ENCODE data around the gene HSD11B1. TPM values are rescaled to one million over a fixed set of nuclear protein-coding genes. Genes with fewer than 3 reads are reported as not detected.
A peak's percentile ranks its signal among the peaks of the same experiment; 100 is the strongest.

The HSD11B1 gene
- total and polyA plus RNA-seq, 2 experiments from 2014 or later, result not detected

DNA sequence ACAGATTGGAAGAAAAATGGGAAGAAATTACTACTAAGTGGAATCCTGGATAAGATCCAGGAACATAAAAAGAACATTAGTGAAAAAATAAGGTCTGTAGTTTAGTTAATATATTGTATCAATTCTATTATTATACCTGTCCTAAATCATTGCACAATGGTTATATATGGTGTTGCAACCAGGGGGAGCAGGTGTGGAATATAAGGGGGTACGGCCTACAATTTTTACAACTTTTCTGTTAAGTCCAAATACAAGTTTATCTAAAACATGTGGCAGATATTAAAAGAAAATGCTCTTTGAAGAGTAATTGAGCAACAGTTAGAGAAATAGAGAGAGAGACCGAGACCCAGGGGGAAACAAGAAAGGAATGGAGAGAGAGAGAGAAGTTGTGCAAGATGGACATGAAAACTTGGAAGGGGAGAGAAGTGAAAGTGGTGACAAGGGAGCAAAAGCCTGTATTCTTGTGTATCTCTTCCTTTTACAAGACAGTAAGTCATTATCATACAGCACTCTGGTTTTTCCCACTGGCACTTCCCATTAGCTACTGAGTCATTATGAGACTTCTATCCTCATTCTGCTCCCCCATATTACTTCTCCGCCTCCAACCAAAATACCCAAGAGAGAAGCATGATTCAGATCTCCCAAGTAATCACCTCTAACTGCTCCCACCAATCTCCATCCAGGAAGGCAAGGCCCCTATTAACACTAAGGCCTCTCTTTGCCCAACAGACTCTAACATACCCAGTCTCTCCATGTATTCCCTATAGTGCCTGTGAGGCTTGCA, 29.0 kb downstream of the HSD11B1 start:
- Histone ChIP-seq H3K4me1 (ENCODE audit: low read depth) (peaks cover 5% of the 10 kb centered on the region), H3K27ac (no peak overlapping the region), H3K9me3 (ENCODE audit: low read depth) (no peaks in the 10 kb centered on the region), H3K36me3 (no peaks in the 10 kb centered on the region), H3K27me3 (no peaks in the 10 kb centered on the region), H3K4me3 (no peak overlapping the region)
- TF ChIP-seq, protein P1, sequence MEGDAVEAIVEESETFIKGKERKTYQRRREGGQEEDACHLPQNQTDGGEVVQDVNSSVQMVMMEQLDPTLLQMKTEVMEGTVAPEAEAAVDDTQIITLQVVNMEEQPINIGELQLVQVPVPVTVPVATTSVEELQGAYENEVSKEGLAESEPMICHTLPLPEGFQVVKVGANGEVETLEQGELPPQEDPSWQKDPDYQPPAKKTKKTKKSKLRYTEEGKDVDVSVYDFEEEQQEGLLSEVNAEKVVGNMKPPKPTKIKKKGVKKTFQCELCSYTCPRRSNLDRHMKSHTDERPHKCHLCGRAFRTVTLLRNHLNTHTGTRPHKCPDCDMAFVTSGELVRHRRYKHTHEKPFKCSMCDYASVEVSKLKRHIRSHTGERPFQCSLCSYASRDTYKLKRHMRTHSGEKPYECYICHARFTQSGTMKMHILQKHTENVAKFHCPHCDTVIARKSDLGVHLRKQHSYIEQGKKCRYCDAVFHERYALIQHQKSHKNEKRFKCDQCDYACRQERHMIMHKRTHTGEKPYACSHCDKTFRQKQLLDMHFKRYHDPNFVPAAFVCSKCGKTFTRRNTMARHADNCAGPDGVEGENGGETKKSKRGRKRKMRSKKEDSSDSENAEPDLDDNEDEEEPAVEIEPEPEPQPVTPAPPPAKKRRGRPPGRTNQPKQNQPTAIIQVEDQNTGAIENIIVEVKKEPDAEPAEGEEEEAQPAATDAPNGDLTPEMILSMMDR (IDR thresholded peaks at IDR 0.05; ENCODE audit: low read depth, low read length), result no peak
- peak in 1 of 2 donors; percentile 67 for DNase-seq (ENCODE audit: low read depth in 1 of 2, low spot score in 1 of 2)

DNA sequence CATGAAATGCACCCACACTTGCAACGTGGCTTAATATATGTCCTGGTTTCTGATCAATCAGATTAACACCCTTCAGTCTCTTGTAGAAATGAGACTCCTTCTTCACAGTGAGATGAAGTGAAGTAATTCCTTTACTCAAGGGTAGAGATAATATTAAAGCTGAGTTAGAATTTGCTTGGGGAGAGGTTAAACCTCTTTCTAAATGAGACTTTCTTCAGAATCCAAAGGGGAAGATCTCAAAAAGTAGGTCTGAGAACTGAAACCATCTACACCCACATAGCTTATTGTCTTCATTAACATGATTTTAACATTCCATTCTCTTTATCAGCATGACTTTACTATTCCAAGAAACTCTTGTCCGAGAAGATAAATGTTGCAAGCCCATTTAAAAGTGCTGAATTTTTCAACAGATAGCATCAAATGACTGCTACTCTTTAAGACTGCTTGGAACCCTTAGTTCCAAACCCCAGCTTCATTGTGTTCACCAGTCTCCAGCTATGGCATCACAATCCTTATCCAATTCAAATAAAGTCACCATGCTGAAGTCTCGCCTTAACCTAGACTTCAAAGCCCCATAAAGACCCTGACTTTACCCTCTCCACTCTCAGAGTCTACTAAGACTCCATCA, 32.0 kb downstream of the HSD11B1 start:
- no peak overlapping the region for H3K4me3 ChIP-seq
- H3K27me3 ChIP-seq, result no peaks in the 10 kb centered on the region
- H3K36me3 ChIP-seq, result no peaks in the 10 kb centered on the region
- H3K27ac ChIP-seq, result no peak overlapping the region
- peaks cover 12% of the 10 kb centered on the region for H3K4me1 ChIP-seq (ENCODE audit: low read depth)
- DNase-seq (ENCODE audit: low read depth in 1 of 2, low spot score in 1 of 2), result no peak
- no peaks in the 10 kb centered on the region for H3K9me3 ChIP-seq (ENCODE audit: low read depth)
- TF ChIP-seq, protein P1 (IDR thresholded peaks at IDR 0.05; ENCODE audit: low read depth, low read length), result no peak

DNA sequence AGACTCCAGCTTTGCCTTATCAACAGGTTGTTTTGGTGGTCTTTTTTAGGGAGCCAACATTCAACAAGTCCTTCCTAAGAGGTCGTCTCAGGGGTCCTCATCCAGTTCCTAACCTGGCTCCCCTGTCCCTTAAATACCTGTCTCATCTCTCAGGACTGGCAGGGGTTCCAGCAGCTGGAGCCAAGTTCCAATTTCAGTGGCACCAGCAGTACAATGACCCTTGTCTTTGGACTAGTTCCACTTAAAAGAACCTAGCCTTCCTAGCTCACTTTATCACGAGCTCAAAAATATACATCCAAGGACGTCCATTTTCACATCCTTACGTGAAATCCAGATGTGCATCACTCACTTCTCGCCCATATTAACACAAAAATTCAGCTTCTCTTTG, 32.5 kb downstream of the HSD11B1 start:
- H3K4me3 ChIP-seq, result no peak overlapping the region
- no peak for DNase-seq (ENCODE audit: low read depth in 1 of 2, low spot score in 1 of 2)
- TF ChIP-seq, protein P1 (IDR thresholded peaks at IDR 0.05; ENCODE audit: low read depth, low read length), result no peak
- H3K27ac ChIP-seq, result no peak overlapping the region
- no peaks in the 10 kb centered on the region for H3K27me3 ChIP-seq
- H3K9me3 ChIP-seq (ENCODE audit: low read depth), result no peaks in the 10 kb centered on the region
- no peaks in the 10 kb centered on the region for H3K36me3 ChIP-seq
- peaks cover 18% of the 10 kb centered on the region for H3K4me1 ChIP-seq (ENCODE audit: low read depth)

DNA sequence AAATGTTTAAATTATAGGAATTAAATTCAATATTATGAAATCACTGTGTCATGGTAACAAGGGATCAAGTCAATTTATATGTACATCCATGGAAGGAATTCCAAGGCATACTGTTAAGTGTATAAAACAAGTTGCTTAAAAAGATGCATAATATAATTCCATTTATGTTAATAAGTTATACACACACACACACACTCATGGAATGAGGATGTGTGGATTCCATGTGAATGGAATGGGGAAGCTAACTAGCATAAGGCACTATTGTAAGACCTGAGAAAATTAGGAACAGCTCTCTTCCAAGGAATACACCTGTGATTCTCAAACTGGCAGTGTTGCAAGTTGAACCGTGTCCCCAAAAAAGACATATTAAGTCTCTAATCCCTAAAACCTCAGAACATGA, 33.6 kb downstream of the HSD11B1 start:
- Histone ChIP-seq H3K36me3 (no peaks in the 10 kb centered on the region), H3K9me3 (ENCODE audit: low read depth) (no peaks in the 10 kb centered on the region), H3K27ac (no peak overlapping the region), H3K27me3 (no peaks in the 10 kb centered on the region), H3K4me3 (no peak overlapping the region), H3K4me1 (ENCODE audit: low read depth) (peaks cover 25% of the 10 kb centered on the region)
- TF ChIP-seq, protein P1 (IDR thresholded peaks at IDR 0.05; ENCODE audit: low read depth, low read length), result no peak
- DNase-seq (ENCODE audit: low read depth in 1 of 2, low spot score in 1 of 2), result no peak

DNA sequence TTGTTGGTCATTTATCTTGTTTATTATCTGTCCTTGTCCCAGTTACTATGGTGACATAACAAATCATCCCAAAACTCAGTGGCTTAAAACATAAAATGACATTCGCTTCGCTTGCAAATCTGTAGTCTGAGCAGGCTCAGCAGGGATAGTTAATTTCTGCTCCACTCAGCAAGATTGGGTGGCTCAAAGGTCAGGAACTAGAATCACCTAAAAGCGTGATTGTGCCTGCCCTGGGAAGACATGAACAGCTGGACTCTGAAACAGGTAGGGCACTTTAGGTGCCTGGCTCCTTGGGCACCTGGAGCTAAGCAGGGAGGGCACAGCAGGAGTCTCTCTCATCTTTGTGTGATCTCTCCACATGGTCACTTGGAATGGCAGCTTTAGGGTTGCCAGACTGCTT, 36.5 kb downstream of the HSD11B1 start:
- no peak for DNase-seq (ENCODE audit: low read depth in 1 of 2, low spot score in 1 of 2)
- Histone ChIP-seq H3K36me3 (no peaks in the 10 kb centered on the region), H3K27me3 (no peaks in the 10 kb centered on the region), H3K27ac (peak overlapping the region; percentile 82), H3K4me1 (ENCODE audit: low read depth) (peaks cover 28% of the 10 kb centered on the region), H3K9me3 (ENCODE audit: low read depth) (no peaks in the 10 kb centered on the region), H3K4me3 (no peak overlapping the region)
- TF ChIP-seq, protein P1 (IDR thresholded peaks at IDR 0.05; ENCODE audit: low read depth, low read length), result no peak
